Stimulated activated CD4-positive, alpha-beta T cell treated with anti-CD3 and anti-CD28 coated beads, Interleukin-2, amount 100 ng/mL, for 24 hours (primary cell): Measurements from ENCODE around the gene STK17B.
"Not testable (repeated sequence)": the region's sequence is repeated elsewhere in the genome, so short reads cannot be mapped to it uniquely, and the experiment has no call there.

Experiments
- DNase-seq, 2 donors: peaks; one replicate each; pipeline ENCODE4 v3.0.0-alpha.2; 2020

Gene STK17B

GRCh38 chr2:196105951-196106350, 65.4 kb downstream of the STK17B start:
- DNase-seq, result no peak

DNA sequence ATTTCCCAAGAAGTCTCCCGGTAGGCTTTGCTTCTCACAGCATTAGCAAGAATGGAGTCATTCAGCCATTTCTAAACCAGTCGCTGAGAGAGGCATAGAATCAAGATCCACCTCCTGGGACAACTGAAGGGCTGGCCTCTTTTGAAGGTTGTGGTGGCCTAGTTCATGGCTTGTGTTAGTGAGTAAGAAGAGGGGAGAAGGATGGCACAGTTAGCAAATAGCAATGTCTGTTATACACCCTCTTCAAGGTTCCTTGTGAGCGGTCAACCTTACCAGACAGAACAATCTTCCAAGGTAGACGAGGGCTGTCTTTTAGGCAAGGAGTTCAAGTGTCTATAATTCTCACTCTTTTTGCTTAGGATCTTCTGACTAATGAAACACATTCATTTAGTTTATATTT, 67.3 kb downstream of the STK17B start:
- no peak for DNase-seq

DNA sequence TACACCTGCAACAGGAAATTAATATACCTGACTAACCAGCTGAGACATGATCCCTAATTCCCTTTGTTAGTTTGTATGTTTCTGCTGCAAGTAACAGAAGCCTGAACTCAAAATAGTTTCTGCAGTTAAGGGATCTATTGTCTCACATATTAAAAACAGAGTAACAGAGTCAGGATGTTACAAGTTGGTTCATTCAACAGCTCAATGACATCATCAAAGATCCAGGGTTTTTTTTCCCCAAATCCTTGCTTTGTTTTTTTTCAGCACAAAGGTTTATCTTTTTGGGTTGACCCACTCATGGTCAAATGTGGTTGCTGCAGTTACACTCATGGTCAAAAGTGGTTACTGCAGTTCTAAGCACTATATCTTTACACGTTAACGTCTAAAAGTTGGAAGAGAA, 67.8 kb downstream of the STK17B start:
- no peak for DNase-seq

DNA sequence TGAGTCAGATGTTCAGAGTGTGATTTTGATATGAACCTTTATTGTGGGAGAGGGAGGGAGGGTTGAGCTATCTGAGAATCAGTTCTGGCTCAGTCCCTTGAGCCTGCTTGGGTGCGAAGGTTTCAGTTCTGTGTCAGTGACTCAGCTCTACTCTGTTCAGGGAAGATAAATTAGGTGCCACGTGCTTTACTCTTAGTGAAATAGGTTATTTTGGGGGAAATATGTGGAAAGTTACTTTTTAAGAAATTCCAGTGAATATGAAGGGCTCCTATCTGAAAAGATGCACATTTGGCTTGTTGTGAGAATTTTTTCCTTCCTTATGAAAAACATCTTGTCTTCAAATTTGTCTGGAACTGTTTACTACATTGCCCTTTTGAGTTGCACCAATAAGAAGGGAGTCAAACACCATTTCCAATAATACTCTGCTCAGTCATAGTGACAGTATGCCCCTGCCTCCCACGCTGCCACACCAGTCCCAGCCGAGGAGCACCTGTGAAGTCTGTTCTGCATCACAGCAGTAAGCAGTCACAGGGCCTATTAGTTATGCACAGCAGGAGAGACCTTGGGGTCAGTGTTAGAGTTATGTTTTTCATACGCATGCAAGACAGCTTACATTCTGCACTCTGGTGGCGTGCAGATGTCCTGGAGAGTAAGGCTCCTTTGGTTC, 69.9 kb downstream of the STK17B start:
- DNase-seq, result peak; percentile 36 to 53

DNA sequence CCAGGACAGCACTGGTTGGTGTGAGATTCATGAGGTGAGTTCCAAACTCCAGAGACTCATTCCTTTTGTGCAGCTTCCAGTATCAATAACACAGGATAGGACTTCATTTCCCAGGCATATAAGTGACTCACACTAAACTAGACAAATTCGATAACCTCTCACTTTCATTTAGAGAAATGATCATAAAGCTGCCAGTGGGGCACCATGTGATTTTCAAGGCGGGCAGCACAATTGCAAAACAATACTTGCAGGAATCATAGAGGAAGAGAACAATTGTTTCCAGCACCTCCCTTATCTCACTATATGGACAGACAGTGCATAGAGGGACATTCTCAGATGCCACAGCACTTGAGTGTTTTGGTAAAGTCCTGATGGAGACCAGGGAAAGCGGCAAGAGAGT, 71.5 kb downstream of the STK17B start:
- DNase-seq, result no peak

DNA sequence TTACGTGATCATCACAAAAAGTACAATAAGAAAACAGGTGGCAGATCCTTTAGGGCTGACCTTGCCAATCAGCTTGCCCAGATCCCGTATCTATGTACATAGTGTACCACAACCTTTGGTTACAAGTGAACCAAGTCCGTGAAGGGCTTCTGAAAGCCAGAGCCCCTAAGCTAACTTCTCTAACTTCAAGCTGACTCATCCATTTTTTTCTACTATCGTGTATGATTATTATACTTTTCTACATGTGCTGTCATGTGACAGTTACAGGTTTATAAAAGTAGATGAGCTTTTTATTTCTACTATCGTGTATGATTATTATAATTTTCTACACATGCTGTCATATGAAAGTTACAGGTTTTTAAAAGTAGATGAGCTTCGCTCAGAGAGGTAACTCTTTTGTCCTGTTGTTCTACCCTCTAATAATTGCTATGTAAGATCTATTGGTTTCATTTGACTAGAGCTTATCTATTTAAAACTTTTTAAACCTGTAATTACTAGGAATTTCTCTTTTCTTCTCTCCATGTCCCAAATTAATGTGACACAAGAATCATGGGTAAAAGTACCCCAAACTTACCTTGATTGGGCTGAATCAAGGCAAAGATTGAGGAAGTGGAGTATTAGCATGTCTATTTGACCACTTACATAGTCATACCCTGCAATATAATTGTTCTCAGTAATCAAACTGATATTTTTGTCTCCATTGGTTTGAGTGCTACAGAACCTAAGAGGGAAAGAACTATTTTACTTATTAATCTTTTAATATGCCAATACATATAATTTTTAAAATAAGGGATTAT, 73.3 kb downstream of the STK17B start:
- DNase-seq, result no peak

DNA sequence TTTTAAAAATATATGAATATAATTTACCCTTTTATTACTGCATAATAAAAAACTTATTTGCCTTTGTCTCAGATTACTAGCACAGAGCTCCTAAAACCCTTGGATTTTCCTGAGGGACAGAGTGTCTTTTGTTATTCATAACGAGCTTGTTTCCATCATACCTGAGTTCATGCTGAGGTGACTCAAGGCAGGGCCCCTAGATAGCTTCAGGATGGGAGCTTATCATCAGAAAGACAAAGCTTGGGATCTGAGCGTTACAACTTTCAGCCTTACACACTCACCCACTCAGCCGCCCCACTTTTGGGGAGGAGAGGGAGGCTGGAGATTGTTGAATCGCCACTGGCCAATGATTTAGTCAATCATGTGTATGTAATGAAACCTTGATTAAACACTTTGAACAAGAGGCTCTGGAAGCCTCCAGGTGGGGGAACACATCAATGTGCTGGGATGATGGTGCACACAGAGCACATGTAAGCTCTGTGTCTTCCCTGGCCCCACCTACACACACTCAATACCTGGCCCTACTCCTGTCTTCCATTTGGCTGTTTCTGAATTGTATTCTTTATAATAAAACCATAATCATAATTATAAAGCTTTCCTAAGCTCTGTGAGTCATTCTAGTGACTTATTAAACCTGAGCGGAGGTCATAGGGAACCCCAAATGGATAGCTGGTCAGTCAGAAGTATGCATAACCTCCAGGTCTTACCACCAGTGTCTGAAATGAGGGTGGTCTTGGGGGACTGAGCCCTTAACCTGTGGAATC, 74.2 kb downstream of the STK17B start:
- no peak for DNase-seq

GRCh38 chr2:196096264-196096663, 75.1 kb downstream of the STK17B start:
- DNase-seq, result no peak

DNA sequence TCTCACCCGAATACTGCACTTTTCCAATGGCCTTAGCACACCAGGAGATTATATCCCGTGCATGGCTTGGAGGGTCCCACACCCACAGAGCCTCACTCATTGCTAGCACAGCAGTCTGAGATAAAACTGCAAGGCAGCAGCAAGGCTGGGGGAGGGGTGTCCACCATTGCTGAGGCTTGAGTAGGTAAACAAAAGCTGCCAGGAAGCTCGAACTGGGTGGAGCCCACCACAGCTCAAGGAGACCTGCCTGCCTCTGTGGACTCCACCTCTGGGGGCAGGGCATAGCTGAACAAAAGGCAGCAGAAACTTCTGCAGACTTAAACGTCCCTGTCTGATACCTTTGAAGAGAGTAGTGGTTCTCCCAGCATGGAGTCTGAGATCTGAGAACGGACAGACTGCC, 81.9 kb downstream of the STK17B start:
- DNase-seq, result not testable (repeated sequence)

- no peak for DNase-seq
Measured at GRCh38 chr2:196088203-196088602, 83.2 kb downstream of the STK17B start.

DNA sequence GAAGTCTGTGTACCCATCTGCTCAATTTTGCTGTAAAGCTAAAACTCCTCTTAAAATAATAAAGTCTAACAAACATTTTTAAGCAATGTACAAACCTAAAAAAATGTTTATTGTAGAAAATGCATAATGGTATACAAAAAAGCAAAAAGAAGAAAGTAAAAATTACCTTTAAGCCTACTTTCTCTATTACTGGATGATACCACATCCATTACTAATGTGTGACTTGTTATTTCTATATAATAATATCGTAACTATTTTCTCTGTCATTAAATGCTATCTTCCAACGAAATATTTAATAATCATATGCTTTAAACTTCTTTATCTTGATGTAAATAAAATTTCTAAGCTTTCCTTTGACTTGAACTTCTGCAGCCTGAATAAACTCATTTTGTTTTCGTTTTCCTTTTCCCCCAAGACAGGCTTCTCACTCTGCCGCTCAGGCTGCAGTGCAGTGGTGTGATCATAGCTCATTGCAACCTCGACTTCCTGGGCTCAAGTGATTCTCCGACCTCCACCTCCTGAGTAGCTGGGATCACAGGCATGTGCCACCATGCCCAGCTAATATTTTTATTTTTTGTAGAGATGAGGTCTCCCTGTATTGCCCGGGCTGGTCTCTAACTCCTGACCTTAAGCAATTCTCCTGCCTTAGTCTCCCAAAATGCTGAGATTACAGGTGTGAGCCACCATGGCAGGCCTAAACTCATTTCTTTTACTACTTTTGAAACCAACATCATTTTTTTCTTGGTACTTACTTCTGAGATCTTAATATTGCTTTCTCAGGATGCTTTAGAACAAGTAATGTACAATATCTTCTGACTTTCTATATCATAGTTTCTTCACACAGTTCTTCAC, 84.6 kb downstream of the STK17B start:
- DNase-seq, result no peak

GRCh38 chr2:196083601-196084000, 87.8 kb downstream of the STK17B start:
- no peak for DNase-seq
